DOHH2 (cell line): ENCODE measurements around the gene COL20A1.

Experiments used
- EZH2phosphoT487 ChIP-seq: fragments of 200-600 bp; sonication (generic); IDR thresholded peaks from 2 replicates; pipeline ENCODE4 v1.6.1; 2017; ENCODE audit warnings: borderline replicate concordance, mild to moderate bottlenecking, antibody characterized with exemption, low read length, moderate library complexity, mixed read lengths
- TF ChIP-seq, protein P1 (sequence below): fragments of 200-600 bp; sonication (generic); IDR thresholded peaks from one replicate; pipeline ENCODE4 v1.5.1; 2014; ENCODE audit warnings: antibody characterized with exemption, mild to moderate bottlenecking, low read depth, low read length; ENCODE audit not compliant: poor library complexity, severe bottlenecking

DNA sequence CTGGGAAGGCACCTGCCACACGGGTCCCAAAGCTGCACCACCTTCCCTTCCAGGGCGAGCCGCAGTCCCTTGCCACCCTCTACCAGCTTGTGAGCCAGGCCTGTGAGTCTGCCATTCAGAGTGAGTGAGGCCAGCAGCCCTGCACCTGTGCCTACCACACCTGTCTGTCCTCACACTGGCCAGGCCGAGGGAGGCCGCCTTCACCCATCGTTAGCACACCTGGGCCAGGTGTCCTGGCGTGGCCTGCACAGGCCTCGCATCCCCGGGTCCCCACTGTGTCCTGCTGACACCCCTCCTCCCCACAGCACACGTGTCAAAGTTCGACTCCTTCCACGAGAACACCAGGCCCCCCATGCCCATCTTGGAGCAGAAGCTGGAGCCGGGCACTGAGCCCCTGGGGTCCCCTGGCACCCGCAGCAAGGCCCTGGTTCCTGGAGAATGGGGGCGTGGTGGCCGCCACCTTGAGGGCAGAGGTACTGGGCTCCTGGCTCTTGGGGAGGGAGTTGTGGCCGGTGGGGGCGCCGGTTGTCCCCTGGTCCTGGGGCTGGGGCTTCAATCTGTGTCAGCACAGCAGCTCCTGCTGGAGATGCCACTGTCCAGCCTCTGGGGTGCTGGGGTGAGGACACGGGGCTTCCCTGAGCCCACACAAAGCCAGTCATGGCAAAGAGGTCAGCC, 35.2 kb downstream of the COL20A1 start:
- TF ChIP-seq, protein P1, sequence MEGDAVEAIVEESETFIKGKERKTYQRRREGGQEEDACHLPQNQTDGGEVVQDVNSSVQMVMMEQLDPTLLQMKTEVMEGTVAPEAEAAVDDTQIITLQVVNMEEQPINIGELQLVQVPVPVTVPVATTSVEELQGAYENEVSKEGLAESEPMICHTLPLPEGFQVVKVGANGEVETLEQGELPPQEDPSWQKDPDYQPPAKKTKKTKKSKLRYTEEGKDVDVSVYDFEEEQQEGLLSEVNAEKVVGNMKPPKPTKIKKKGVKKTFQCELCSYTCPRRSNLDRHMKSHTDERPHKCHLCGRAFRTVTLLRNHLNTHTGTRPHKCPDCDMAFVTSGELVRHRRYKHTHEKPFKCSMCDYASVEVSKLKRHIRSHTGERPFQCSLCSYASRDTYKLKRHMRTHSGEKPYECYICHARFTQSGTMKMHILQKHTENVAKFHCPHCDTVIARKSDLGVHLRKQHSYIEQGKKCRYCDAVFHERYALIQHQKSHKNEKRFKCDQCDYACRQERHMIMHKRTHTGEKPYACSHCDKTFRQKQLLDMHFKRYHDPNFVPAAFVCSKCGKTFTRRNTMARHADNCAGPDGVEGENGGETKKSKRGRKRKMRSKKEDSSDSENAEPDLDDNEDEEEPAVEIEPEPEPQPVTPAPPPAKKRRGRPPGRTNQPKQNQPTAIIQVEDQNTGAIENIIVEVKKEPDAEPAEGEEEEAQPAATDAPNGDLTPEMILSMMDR = no peak
- no peak for TF ChIP-seq EZH2phosphoT487
